ENCODE measurements around the gene PPM1M.

PPM1M gene

DNA sequence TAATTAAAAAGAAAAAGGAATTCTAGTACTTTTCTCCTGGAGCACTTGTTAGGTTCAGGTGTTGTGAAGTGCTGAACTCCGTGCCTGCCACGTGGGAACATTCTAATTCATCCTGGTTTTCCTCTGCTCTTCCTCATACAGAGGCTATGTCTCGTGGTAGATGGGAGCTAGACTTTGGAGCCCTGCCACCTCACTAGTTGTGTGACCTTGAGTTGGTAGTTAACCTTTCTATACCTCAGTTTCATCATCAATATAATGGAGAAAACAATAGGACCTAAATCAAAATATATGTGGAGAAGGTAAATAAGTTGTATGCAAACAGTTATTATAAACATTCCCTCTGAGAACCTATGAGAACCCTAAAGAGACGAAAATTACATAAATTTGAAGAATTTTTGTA lies 37.0 kb upstream of the PPM1M start:
- TF ChIP-seq, protein P1, sequence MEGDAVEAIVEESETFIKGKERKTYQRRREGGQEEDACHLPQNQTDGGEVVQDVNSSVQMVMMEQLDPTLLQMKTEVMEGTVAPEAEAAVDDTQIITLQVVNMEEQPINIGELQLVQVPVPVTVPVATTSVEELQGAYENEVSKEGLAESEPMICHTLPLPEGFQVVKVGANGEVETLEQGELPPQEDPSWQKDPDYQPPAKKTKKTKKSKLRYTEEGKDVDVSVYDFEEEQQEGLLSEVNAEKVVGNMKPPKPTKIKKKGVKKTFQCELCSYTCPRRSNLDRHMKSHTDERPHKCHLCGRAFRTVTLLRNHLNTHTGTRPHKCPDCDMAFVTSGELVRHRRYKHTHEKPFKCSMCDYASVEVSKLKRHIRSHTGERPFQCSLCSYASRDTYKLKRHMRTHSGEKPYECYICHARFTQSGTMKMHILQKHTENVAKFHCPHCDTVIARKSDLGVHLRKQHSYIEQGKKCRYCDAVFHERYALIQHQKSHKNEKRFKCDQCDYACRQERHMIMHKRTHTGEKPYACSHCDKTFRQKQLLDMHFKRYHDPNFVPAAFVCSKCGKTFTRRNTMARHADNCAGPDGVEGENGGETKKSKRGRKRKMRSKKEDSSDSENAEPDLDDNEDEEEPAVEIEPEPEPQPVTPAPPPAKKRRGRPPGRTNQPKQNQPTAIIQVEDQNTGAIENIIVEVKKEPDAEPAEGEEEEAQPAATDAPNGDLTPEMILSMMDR (IDR thresholded peaks at IDR 0.05; ENCODE audit: low read depth, low read length), result no peak
- no peak for DNase-seq (ENCODE audit: low read depth in 2 of 2)
- H3K4me3 ChIP-seq (replicated peaks in 1 of 2; ENCODE audit: low read depth in 2 of 2, low read length in 2 of 2), result no peak overlapping the region

DNA sequence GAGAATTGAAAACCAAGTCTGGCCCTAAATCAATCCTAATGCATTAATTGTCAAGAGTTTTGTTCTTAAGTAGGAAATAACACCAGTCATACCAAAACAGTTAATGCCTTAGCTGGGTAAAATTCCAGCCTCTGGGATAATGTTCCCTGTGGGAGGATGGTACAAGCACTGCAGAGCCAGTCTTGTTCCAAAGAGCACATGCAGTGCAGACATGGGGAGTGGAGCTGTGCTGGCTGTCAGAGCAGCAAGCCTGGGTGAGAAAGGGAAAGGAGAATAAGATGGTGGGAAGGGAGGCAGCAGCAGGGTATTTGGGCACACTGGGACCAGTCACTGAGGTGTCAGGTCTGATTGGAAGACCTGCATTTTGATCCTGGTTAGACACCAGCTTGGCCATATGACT lies 35.5 kb upstream of the PPM1M start:
- TF ChIP-seq, protein P1 (IDR thresholded peaks at IDR 0.05; ENCODE audit: low read depth, low read length), result no peak
- no peak for DNase-seq (ENCODE audit: low read depth in 2 of 2)
- no peak overlapping the region for H3K4me3 ChIP-seq (replicated peaks in 1 of 2; ENCODE audit: low read depth in 2 of 2, low read length in 2 of 2)

DNA sequence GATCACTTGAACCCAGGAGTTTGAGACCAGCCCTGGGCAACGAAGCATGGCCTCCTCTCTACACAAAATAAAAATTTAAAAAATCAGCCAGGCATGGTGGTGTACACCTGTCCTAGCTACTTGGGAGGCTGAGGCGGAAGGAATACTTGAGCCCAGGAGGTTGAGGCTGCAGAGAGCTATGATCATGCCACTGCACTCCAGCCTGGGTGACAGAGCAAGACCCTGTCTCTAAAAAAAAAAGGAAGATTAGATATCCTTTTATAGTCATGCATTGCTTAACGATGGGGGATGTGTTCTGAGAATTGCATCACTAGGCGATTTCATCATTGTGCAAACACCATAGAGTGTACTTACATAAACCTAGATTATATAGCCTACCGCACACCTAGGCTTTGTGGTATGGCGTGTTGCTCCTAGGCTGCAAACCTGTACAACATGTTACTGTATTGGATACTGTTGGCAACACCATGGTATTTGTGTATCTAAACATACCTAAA lies 35.0 kb upstream of the PPM1M start:
- peak; percentile 68 to 72 for DNase-seq (ENCODE audit: low read depth in 2 of 2)
- H3K4me3 ChIP-seq (replicated peaks in 1 of 2; ENCODE audit: low read depth in 2 of 2, low read length in 2 of 2), result no peak overlapping the region
- TF ChIP-seq, protein P1 (IDR thresholded peaks at IDR 0.05; ENCODE audit: low read depth, low read length), result no peak

DNA sequence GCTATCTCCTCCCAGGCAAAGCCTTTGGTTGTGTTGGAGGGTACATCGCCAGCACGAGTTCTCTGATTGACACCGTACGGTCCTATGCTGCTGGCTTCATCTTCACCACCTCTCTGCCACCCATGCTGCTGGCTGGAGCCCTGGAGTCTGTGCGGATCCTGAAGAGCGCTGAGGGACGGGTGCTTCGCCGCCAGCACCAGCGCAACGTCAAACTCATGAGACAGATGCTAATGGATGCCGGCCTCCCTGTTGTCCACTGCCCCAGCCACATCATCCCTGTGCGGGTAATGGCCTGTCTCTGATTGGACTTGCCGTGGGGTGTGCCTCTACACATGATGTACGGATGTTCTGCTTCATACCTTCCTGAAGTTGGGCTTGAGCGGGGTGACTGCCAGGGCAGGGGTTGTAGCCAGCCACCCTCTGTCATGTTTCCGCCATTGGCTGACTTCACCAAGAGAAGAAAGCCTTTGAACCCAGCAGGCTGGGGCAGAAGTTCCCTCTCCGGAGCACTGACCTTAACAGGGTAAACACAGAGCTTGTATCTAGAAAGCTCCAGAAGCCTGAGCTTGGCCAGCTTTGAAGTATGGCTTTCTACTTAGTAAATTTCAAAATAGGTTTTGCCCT lies 34.2 kb upstream of the PPM1M start:
- DNase-seq (ENCODE audit: low read depth in 2 of 2), result no peak
- TF ChIP-seq, protein P1 (IDR thresholded peaks at IDR 0.05; ENCODE audit: low read depth, low read length), result no peak
- H3K4me3 ChIP-seq (replicated peaks in 1 of 2; ENCODE audit: low read depth in 2 of 2, low read length in 2 of 2), result no peak overlapping the region

DNA sequence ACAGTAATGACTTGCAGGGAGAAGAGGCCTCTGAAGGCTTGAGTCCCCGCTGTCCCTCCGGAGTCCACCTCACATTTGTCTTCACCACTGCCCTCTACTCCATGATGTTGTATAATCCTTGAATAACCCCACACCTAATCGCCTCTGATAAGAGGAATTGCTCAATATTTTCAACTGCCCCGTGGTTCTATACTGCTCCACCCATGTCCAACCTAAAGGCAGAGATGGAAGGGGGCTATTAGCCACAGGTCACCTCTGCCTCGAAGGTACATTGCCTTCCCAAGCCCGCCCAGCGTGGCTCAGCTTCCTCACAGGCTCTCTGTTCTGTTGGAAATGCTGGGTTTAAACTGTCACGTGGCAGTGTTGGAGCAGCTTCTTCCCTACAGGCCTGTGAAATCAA lies 32.6 kb upstream of the PPM1M start:
- DNase-seq (ENCODE audit: low read depth in 2 of 2), result no peak
- TF ChIP-seq, protein P1 (IDR thresholded peaks at IDR 0.05; ENCODE audit: low read depth, low read length), result no peak
- H3K4me3 ChIP-seq (replicated peaks in 1 of 2; ENCODE audit: low read depth in 2 of 2, low read length in 2 of 2), result no peak overlapping the region

DNA sequence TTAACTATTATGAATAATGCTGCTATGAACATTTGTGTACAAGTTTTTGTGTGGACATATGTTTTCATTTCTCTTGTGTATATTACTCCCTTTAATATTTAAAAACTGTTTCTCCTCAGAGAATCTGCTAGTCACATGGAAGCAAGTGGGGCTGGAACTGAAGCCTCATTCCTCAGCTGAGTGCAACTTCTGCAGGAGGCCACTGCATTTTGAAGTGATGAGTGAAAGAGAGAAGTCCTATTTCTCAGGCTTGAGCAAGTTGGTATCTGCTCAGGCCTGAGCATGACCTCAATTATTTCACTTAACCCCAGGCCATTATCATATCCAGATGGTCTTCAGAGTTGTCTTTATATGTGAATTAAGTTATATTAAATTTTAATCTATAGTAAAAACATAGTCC lies 31.7 kb upstream of the PPM1M start:
- TF ChIP-seq, protein P1 (IDR thresholded peaks at IDR 0.05; ENCODE audit: low read depth, low read length), result no peak
- no peak for DNase-seq (ENCODE audit: low read depth in 2 of 2)

DNA sequence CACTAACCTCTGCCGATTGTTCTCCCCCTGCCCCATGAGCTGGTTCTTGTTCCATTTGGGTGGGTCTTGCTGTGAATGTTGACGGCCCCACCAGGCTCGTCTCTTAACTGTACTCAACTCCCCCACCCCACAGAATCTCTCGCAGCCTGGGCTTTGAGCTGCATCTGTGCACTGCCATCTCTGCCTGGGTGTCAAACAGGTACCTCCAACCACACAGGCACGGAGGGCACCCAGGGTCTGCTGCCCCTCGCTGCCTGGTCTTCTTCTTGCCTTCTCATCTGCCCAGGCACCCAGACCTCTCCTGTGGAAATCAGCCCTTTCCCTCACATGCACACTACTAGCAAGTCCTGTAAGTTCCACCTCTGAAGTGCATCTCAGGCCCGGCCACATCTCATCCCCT lies 30.2 kb upstream of the PPM1M start:
- TF ChIP-seq, protein P1 (IDR thresholded peaks at IDR 0.05; ENCODE audit: low read depth, low read length), result no peak
- DNase-seq (ENCODE audit: low read depth in 2 of 2), result no peak
- no peak overlapping the region for H3K4me3 ChIP-seq (replicated peaks in 1 of 2; ENCODE audit: low read depth in 2 of 2, low read length in 2 of 2)

More for the DNA sequence above, 31.7 kb upstream of the PPM1M start:
- H3K4me3 ChIP-seq (replicated peaks in 1 of 2; ENCODE audit: low read depth in 2 of 2, low read length in 2 of 2), result no peak overlapping the region
